Astrocyte of the hippocampus (primary cell): Measurements from ENCODE around the gene ADGRV1.
"Not testable (repeated sequence)": the region's sequence is repeated elsewhere in the genome, so short reads cannot be mapped to it uniquely, and the experiment has no call there.

ENCODE experiments used
- DNase-seq: peaks from one replicate; pipeline ENCODE4 v3.0.0; 2011; ENCODE audit warnings: low read depth, low spot score

Gene ADGRV1

DNA sequence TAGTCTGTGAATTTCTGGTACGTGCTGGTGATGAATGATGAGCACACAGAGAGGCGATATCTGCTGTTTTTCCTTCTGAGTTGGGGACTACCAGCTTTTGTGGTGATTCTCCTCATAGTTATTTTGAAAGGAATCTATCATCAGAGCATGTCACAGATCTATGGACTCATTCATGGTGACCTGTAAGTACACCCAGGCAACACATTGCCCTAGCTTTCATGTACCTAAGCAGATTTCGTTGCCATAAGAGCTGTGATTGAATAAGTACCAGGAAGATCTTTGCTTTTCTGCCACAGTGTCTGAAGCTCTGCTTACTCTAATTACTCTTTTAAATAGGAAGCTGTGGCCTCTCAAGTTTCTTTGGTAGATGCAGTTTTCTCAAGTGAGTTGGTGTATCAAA is 426.7 kb downstream of the ADGRV1 start:
- no peak for DNase-seq

- DNase-seq = no peak
These were observed 429.1 kb downstream of the ADGRV1 start for GRCh38 chr5:90987726-90988125.

DNA sequence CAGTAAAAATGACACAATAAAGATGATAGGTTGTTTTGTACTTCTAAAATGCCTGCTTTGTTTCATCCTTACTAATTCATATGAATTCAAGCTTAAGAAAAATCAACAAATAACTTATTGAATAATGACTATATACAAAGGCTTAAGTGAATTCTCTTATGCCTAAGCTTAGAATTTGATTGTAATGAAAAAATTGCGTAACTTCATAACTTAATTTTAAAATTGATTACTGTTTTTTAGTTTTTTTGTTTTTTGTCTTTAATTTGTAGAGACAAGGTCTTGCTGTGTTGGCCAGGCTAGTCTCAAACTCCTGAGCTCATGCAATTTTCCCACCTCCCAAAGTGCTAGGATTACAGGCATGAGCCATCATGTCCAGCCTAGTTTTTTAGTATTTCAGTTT is 432.6 kb downstream of the ADGRV1 start:
- DNase-seq = no peak

GRCh38 chr5:90994796-90995195 is 436.2 kb downstream of the ADGRV1 start:
- DNase-seq = no peak

GRCh38 chr5:90996089-90996488 is 437.5 kb downstream of the ADGRV1 start:
- DNase-seq = no peak

GRCh38 chr5:90997082-90997481 is 438.5 kb downstream of the ADGRV1 start:
- DNase-seq = no peak

DNA sequence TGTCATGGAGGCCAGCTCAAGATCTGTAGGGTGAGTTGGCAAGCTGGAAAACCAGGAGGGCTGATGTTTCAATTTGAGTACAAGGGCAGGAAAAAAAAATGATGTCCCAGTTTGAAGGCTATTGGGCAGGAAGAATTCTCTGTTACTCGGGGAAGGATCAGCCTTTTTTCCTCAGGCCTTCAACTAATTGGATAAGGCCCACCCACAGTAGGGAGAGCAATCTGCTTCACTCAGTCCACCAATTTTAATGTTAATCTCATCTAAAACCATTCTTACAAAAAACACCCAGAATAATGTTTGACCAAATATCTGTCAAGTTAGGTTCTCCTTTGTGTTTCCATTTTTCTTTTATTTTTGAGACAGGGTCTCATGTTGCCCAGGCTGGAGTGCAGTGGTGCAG is 442.1 kb downstream of the ADGRV1 start:
- no peak for DNase-seq

- DNase-seq = no peak
These were observed 448.1 kb downstream of the ADGRV1 start for GRCh38 chr5:91006713-91007112.

DNA sequence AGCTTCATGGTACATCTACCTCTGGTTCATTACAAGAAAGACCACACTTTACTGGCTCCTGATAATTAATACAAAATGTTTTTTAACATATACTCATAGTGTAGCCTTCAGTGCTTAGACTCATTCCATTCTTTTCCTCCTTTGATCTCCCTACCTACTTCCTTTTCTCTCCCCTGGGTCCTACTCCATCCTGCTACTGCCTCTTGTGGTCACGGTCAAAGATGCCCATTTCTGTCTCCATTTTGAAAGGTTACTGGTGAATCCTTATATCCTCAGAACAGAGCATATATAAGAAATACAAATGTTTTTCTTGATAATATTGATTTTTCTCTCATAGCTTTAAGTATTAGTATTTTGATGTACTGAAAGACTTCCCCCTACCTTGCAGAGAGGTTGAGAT is 448.7 kb downstream of the ADGRV1 start:
- DNase-seq = no peak

DNA sequence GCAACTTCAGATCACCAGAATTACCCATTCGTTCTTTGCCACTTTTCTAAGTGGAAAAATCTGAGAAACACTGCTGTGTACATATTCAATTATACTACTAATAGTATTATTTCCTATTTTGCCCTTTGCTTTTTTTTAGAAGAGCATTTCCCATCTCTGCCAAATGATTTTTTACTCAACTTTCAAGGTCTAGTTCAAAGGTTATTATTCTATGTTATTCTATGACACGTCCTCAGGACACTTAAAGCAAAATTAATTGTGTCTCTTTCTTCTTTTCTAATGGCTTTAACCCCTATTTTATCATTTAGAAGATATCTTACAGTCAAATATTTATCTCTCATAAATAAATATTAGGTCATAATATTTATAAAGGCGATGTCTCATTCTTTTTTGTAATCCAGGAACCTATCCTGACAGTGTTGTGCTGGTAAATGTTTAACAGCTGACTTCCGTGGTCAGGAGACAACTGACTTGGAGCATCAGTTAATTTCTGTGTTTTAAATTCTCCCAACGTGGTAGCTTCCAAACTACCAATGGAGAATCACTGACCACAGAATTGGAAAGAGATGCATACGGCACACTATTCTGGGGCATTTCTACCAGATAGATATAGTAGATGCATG is 449.3 kb downstream of the ADGRV1 start:
- no peak for DNase-seq

GRCh38 chr5:91010090-91010489 is 451.5 kb downstream of the ADGRV1 start:
- no peak for DNase-seq

DNA sequence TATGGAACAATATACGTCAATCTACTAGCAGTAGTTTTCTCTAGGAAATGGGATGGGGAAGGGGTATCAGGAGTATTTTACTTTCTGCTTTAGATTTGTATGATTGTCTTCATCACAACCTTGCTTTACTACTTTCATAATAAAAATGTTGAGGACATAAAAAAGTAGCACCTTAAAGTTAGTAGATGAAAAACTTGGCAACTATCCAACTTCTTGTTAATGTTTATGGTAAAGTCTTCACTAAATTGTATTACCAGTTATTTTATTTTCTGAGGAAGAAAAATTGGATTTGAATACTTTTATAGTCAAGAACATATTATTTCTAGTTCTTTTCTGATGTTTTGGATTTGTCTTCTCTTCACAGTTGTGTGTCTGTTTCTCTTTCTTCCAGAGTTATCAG is 452.4 kb downstream of the ADGRV1 start:
- no peak for DNase-seq

DNA sequence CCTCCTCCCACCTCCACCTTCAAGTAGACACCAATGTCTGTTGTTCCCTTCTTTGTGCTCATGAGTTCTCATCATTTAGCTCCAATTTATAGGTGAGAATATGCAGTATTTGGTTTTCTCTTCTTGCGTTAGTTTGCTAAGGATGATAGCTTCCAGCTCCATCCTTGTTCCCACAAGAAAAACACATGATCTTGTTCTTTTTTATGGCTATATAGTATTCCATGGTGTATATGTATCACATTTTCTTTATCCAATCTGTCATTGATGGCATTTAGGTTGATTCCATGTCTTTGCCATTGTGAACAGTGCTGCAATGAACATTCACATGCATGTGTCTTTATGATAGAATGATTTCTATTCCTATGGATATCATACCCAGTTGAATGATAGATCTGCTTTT is 454.3 kb downstream of the ADGRV1 start:
- DNase-seq = not testable (repeated sequence)

DNA sequence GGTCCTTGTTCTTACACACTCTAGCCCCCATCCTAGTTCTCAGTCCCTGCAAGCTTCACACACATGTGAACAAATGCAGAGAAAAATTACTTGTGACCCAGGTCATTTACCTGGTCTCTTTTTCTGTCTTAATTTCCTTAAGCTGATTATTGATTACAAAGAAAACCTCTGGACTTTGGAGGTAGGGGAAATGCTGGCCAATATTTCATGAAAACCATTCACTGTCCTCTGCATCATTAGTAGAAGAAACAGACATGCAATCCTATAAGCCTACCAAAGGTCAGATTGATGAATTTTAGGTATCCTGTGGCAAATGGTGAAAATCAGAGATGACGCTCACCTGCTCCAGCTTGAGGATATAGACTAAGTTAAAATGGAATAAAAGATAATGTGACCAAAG is 457.7 kb downstream of the ADGRV1 start:
- no peak for DNase-seq

GRCh38 chr5:91016954-91017700 is 458.5 kb downstream of the ADGRV1 start:
- DNase-seq = peak; percentile 70

GRCh38 chr5:91018200-91018599 is 459.6 kb downstream of the ADGRV1 start:
- DNase-seq = peak; percentile 32

DNA sequence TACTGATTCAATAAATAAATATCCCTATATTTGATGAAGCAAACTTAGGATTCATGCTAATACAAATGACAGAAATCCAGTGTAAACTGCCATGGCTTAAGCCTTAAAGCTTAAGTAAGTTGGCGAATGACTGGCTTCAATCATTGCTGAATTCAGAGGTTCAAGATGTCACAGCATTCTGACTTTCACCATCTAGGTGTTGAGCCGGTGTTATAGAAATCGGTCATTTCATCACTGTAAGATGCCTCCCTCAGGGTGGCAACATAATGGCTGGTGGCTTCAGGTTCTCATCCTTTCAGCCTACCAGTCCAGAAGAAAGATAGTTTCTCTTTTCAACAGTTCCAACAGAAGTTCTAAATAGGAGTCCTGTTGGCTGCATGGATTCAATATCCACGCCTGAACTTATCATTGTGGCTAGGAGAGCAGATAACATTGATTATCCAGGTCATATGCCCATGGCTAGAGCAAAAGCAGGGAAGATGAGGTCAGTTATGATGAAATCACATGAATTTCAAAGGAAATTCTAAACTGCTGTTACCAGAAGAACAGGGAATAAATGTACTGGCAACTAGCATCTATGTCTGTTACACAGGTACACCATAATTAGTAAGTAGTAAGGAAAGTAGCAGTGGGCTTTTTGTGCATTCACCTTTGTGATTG is 460.2 kb downstream of the ADGRV1 start:
- no peak for DNase-seq

DNA sequence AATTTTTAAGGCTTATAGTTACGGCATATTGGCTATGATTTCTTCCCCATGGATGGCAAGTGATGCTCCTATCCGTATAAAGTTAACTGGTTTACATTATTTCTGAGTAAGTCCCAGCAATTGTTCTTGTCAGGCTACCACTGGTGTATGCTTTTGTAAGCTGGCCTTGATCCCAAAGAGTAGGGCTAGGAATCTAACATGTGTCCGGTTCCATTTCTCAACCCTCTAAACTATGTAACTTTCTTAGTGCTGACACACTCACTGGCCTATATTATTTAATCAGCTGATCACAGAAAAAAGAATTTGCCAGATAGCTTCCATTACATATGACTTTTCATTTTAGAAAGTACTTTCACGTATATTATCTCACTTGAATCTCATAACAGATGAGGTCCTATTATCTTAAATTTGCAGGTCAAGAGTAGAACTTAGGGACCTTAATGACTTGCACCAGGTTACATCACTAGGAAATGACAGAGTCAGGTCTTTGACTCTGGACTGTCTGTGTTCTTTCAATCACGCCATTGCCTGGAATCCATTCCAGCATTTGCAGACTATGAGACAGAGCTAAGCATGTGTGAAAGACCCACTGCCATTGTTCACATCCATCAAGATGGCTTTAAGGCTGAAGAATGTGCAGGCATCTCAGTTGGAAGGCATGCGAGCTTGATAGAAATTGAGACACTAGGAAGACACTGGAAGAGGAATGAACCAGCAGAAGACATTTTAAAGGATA is 461.6 kb downstream of the ADGRV1 start:
- peak; percentile 81 for DNase-seq

DNA sequence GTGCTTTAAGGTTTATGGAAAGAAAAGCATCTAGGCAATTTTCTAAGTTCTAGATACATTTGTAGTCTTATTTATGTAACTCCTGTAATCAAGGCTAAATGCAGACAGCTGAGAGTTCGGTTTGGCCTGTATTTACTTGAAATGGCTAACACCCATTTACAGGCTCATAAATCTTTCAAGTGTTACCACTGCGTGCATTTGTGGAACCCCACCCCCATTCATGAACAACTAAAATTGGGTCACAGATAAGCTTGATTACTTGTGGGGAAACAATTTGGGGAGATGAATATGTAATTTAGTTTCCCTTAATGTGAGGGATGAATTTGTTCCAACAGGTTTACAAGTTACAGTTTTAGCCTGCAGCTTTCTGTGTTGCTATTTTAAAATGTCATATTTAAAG is 463.9 kb downstream of the ADGRV1 start:
- DNase-seq = no peak

DNA sequence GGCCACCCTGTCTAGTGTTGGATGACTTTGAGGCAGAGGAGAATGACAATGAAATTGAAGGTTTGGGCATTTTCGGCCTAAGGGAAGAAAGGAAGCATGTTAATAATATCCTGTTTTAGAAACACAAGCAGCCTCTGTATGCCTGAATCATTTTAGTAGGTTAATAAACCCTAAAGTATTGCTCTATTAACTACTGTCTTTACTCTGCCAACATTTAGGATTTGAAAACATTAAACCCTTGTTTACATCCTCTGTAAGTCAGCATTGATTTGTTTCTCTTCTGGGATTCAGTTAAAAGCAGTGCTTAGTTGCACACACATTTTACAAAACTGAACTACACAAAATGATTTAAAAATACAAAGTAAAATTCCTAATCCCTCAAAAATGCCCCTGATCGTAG is 465.6 kb downstream of the ADGRV1 start:
- no peak for DNase-seq

DNA sequence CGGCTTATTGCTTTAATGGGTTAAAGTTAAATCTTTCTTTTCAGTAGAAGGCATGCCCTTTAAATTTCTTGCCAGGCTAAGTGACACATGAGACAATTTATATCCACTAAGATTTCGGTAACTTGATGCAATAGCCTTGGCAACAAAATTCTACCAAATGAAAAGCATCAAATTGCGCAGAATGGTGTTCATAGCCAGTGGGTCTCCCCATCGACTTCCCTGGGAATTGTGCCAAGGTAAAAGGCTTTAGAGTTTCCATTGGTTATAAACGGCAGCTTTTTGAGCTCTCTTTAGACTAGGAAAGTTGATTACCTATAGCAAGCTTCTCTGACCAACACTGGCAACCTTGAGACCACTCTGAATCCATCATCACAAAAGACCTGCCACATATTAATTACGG is 466.1 kb downstream of the ADGRV1 start:
- DNase-seq = no peak

DNA sequence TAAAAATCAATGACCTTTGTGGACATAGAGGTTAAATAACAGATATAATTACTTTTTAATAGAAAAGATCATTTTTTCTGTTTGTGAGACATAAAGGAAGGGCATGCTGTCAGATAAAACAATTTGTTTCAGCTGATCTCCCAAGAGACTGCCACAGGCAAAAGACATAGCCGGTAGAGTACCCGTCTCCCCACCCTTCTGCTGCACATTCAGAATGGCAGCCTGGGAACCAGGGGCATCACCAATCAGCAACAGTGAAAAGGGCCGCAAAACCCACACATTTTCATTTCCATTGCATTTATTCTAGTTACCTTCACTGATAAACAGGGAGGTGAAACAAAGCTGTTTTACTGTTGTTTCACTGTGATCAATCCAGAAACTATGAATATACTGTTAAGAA is 466.9 kb downstream of the ADGRV1 start:
- DNase-seq = no peak
